Liver (tissue), 9 donors: Measurements from ENCODE around the gene MED15. TPM values are rescaled to one million over a fixed set of nuclear protein-coding genes. Genes with fewer than 3 reads are reported as not detected.

Experiments used
- DNase-seq: peaks from one replicate; pipeline ENCODE4 v3.0.0-alpha.2; 2017; ENCODE audit warnings: low spot score
- H3K27ac ChIP-seq, 2 donors: one replicate each; pipeline ENCODE4 v1.7.0; 2013; ENCODE audit warnings: inconsistent platforms in 2 of 2, low read length in 2 of 2, control low read depth in 1 of 2, low read depth in 1 of 2, mild to moderate bottlenecking in 1 of 2
- H3K27me3 ChIP-seq, 4 donors: one replicate each; pipeline versions ENCODE4 v1.6.1 to v1.7.0; 2013; ENCODE audit warnings: low read length in 3 of 4, inconsistent platforms in 1 of 4, mild to moderate bottlenecking in 1 of 4, moderate library complexity in 1 of 4; ENCODE audit not compliant: control insufficient read depth in 4 of 4, insufficient read depth in 4 of 4
- H3K36me3 ChIP-seq, 4 donors: one replicate each; pipeline versions ENCODE4 v1.6.1 to v1.7.0; 2013; ENCODE audit warnings: low read length in 3 of 4, mild to moderate bottlenecking in 3 of 4, low read depth in 1 of 4, moderate library complexity in 1 of 4; ENCODE audit not compliant: control insufficient read depth in 4 of 4, insufficient read depth in 3 of 4
- H3K4me1 ChIP-seq, 4 donors: one replicate each; pipeline versions ENCODE4 v1.6.1 to v1.7.0; 2013; ENCODE audit warnings: low read length in 3 of 4, mild to moderate bottlenecking in 3 of 4, moderate library complexity in 1 of 4; ENCODE audit not compliant: control insufficient read depth in 4 of 4, insufficient read depth in 4 of 4
- H3K4me3 ChIP-seq, 3 donors: one replicate each; pipeline versions ENCODE4 v1.6.1 to v1.7.0; 2013; ENCODE audit warnings: low read length in 3 of 3, control low read depth in 1 of 3, low read depth in 1 of 3, mild to moderate bottlenecking in 1 of 3
- H3K9ac ChIP-seq, 2 donors: one replicate each; pipeline ENCODE4 v1.7.0; 2013; ENCODE audit warnings: low read length in 2 of 2, mild to moderate bottlenecking in 2 of 2, moderate library complexity in 2 of 2, control low read depth in 1 of 2, low read depth in 1 of 2
- H3K9me3 ChIP-seq, 4 donors: one replicate each; pipeline versions ENCODE4 v1.6.1 to v1.7.0; 2013; ENCODE audit warnings: low read length in 3 of 4; ENCODE audit not compliant: control insufficient read depth in 4 of 4
- CTCF ChIP-seq: fragments of 150-350 bp; IDR thresholded peaks from 2 replicates; pipeline ENCODE4 v1.5.1; 2017; ENCODE audit warnings: improper control_type of control experiment, low read depth, low read length; ENCODE audit not compliant: missing input control
- EGR1 ChIP-seq, 2 donors: IDR thresholded peaks; 2 replicates each; pipeline ENCODE4 v1.6.1; 2016 to 2018; ENCODE audit warnings: antibody characterized with exemption in 2 of 2, low read depth in 2 of 2
- FOXA1 ChIP-seq: IDR thresholded peaks from 2 replicates; pipeline ENCODE4 v1.6.1; 2016; ENCODE audit warnings: antibody characterized with exemption
- FOXA2 ChIP-seq: IDR thresholded peaks from 2 replicates; pipeline ENCODE4 v1.6.1; 2016; ENCODE audit warnings: antibody characterized with exemption
- GABPA ChIP-seq, 2 donors: IDR thresholded peaks in 1 of 2; conservative IDR thresholded peaks in 1 of 2; 2 replicates each; pipeline ENCODE4 v1.6.1; 2016; ENCODE audit warnings: antibody characterized with exemption in 2 of 2, mild to moderate bottlenecking in 1 of 2, moderate library complexity in 1 of 2
- HNF4A ChIP-seq, 2 donors: conservative IDR thresholded peaks; 2 replicates each; pipeline ENCODE4 v1.6.1; 2016; ENCODE audit warnings: antibody characterized with exemption in 2 of 2, mild to moderate bottlenecking in 2 of 2
- HNF4G ChIP-seq: IDR thresholded peaks from 2 replicates; pipeline ENCODE4 v1.6.1; 2016; ENCODE audit warnings: antibody characterized with exemption
- JUND ChIP-seq, 2 donors: IDR thresholded peaks; 2 replicates each; pipeline ENCODE4 v1.6.1; 2016; ENCODE audit warnings: antibody characterized with exemption in 2 of 2
- NR2F2 ChIP-seq: IDR thresholded peaks from 2 replicates; pipeline ENCODE4 v1.6.1; 2016; ENCODE audit warnings: antibody characterized with exemption
- RAD21 ChIP-seq, 2 donors: IDR thresholded peaks; 2 replicates each; pipeline ENCODE4 v1.6.1; 2016; ENCODE audit warnings: antibody characterized with exemption in 2 of 2, mild to moderate bottlenecking in 2 of 2
- TAF1 ChIP-seq: conservative IDR thresholded peaks from 2 replicates; pipeline ENCODE4 v1.6.1; 2016; ENCODE audit warnings: antibody characterized with exemption, mild to moderate bottlenecking
- YY1 ChIP-seq: IDR thresholded peaks from 2 replicates; pipeline ENCODE4 v1.6.1; 2016; ENCODE audit warnings: antibody characterized with exemption, mild to moderate bottlenecking
- WGBS: extraction: QIAGEN DNeasy Blood & Tissue Kit; methylation state at CpG from one replicate; pipeline ENCODE4 v1.1.7; 2013; 5-methylcytosine and 5-hydroxymethylcytosine counted together
- polyA plus RNA-seq, 2 donors: library from polyadenylated mRNA; stranded (reverse) in 1 of 2; unstranded in 1 of 2; fragments of 200-250 nt in 1 of 2; fragments of >200 nt in 1 of 2; fragmentation: Nextera tagmentation in 1 of 2; extraction: Ambion mirVana in 1 of 2; gene quantifications; one replicate each; pipeline versions ENCODE4 v1.2.1 to v1.2.3, GENCODE V29; 2013 to 2015
- total RNA-seq, 2 donors: library from RNA; depleted of rRNA; stranded (reverse); fragments of >200 nt; gene quantifications; one replicate each; pipeline ENCODE4 v1.2.3, GENCODE V29; 2014
- TF ChIP-seq, protein P1 (sequence below): IDR thresholded peaks from 2 replicates; pipeline ENCODE4 v1.6.1; 2016; ENCODE audit warnings: antibody characterized with exemption
- donor health status: healthy.
- donor health status: healthy.
- donor health status: healthy.
- donor health status: healthy.
- donor health status: healthy.

MED15 gene
- total and polyA plus RNA-seq, 4 donors = 9.7 to 28.0 (median 16.2) TPM

DNA sequence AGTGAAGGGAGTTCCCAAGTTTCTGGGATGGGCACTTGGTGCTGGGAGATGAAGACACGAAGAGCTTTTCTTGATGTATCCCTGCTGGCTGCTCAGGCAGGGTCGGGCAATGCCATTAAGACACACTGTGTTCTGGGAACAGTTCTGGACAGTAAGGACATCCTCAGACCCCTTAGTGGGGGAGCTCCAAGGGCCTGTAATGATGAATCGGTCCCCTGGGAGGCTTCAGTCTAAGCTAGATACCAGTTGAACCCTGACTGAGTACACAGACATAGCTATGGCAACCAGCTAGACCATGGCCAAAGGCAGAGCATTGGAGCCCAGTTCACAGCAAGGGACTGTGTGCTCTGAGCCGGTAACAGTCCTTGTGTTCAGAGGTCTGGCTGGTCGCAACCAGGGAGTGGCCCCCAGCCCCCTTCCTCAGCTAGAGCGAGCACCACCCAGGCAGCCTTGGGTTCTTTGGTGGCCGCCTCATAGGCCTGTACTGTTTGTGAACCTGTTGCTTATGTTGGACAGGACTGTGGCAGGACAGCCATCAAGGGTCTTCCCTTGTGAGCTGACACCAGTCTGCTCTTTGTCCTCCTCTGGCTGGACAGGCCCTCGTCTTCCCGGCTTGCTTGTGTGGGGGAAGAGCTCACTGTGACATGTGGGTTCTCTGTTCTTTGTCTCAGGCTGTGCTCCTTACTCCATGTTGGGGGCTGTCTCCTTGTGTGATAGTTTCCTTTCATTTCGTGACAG is 25.0 kb downstream of the MED15 start (continued):
- TF ChIP-seq EGR1 (IDR thresholded peaks at IDR 0.05; ENCODE audit: low read depth in 2 of 2) (no peak), HNF4A (conservative IDR thresholded peaks at IDR 0.05) (no peak), FOXA1 (no peak)
- TF ChIP-seq, protein P1, sequence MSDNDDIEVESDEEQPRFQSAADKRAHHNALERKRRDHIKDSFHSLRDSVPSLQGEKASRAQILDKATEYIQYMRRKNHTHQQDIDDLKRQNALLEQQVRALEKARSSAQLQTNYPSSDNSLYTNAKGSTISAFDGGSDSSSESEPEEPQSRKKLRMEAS = no peak

DNA sequence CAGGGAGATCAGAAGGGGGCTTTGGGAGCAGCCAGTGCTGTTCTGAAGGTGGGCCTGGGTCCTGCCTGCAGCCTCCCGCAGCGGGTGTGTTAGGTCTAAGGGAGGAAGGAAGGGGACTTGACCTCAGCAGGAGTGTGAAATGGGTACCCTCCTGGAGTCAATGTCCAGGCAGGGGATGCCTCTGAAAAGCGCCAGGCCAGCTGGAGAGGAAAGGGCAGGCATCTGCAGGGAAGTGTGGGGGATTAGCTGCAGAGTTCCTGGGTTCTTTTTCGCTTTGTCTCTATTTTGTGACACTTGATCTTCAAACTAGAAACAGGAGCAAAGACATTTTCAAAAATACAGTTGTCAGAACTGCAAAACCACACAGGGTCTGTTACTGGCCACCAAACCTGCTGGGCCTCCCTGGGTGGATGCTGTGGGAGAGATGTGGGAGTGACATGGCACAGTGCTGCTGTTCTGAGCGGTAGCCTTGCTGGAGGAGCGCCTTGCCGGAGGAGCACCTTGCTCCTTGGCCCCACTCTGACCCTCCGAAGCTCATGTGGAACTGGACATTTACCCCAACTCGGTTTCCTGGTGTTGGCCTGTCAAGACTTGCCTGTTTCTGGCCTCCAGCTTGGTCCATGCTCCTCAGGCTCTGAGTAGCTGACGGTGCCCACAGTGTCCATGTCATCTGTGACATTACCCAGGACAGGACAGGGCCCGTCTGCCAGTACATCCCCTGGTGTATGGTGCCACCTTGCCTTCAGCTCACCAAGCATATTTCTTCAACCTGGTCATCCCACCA is 25.9 kb downstream of the MED15 start:
- WGBS = 88% methylated on average over 11 of the region's 11 CpGs
- Histone ChIP-seq H3K27ac (no peak overlapping the region), H3K4me1 (peaks cover 0 to 15% (median 0%) of the 10 kb centered on the region in 4 donors), H3K4me3 (no peak overlapping the region), H3K9ac (no peak overlapping the region), H3K36me3 (peaks cover 0 to 16% (median 11%) of the 10 kb centered on the region in 4 donors), H3K27me3 (no peaks in the 10 kb centered on the region), H3K9me3 (no peaks in the 10 kb centered on the region)
- TF ChIP-seq RAD21 (IDR thresholded peaks at IDR 0.05) (no peak), JUND (IDR thresholded peaks at IDR 0.05) (no peak), CTCF (no peak), TAF1 (no peak), NR2F2 (no peak), FOXA1 (no peak), EGR1 (IDR thresholded peaks at IDR 0.05; ENCODE audit: low read depth in 2 of 2) (no peak), YY1 (no peak), GABPA (IDR thresholded peaks at IDR 0.05 in 1 of 2, conservative IDR thresholded peaks at IDR 0.05 in 1 of 2) (no peak), HNF4A (conservative IDR thresholded peaks at IDR 0.05) (no peak), HNF4G (no peak), FOXA2 (no peak)
- TF ChIP-seq, protein P1 = no peak
- no peak for DNase-seq

- Histone ChIP-seq H3K4me1 (peaks cover 0 to 15% (median 0%) of the 10 kb centered on the region in 4 donors), H3K27me3 (no peaks in the 10 kb centered on the region), H3K4me3 (no peak overlapping the region), H3K9ac (no peak overlapping the region), H3K27ac (no peak overlapping the region), H3K9me3 (no peaks in the 10 kb centered on the region), H3K36me3 (peaks cover 0 to 13% (median 9%) of the 10 kb centered on the region in 4 donors)
- no peak for DNase-seq
- no peak for TF ChIP-seq RAD21 (IDR thresholded peaks at IDR 0.05)
- 67% methylated on average over 3 of the region's 3 CpGs for WGBS
Measured at GRCh38 chr22:20533879-20534265, 26.5 kb downstream of the MED15 start.
